Colonic mucosa (tissue), 4 donors: ENCODE data around the gene HIGD2B. TPM values are rescaled to one million over a fixed set of nuclear protein-coding genes. Genes with fewer than 3 reads are reported as not detected.
"Not testable (repeated sequence)": the region's sequence is repeated elsewhere in the genome, so short reads cannot be mapped to it uniquely, and the experiment has no call there.

ENCODE experiments used
- DNase-seq: peaks from one replicate; pipeline ENCODE4 v3.0.0-alpha.2; 2020
- H3K27ac ChIP-seq: fragments of 200-600 bp; one replicate; pipeline ENCODE4 v1.8.0; 2021
- H3K27me3 ChIP-seq: fragments of 200-600 bp; one replicate; pipeline ENCODE4 v1.8.0; 2021
- H3K36me3 ChIP-seq: fragments of 200-600 bp; one replicate; pipeline ENCODE4 v1.8.0; 2021
- H3K4me1 ChIP-seq: fragments of 200-600 bp; one replicate; pipeline ENCODE4 v1.8.0; 2021; ENCODE audit warnings: mild to moderate bottlenecking
- H3K4me3 ChIP-seq: fragments of 200-600 bp; one replicate; pipeline ENCODE4 v1.8.0; 2021
- H3K9ac ChIP-seq, 2 donors: one replicate each; pipeline ENCODE4 v1.7.0; 2013; ENCODE audit warnings: control low read depth in 2 of 2, low read depth in 2 of 2, low read length in 2 of 2
- H3K9me3 ChIP-seq: fragments of 200-600 bp; one replicate; pipeline ENCODE4 v1.8.0; 2021
- intact Hi-C: fragments of 100-400 bp; cut with DNase I; formaldehyde crosslinking; loops from one replicate; pipeline ENCODE4 v1.14.1; 2022
- total RNA-seq, 2 donors: library from RNA; stranded (reverse); fragmentation: NEBNext Ultra II Directional in 1 of 2; extraction: Animal tissue kit (Norgen Biotek cat#: 25700) in 1 of 2; gene quantifications; one replicate each; pipeline ENCODE4 v1.2.1, GENCODE V29; 2021
- TF ChIP-seq, protein P1 (sequence below): fragments of 200-600 bp; IDR thresholded peaks from one replicate; pipeline ENCODE4 v1.8.0; 2022; ENCODE audit warnings: antibody characterized with exemption, mild to moderate bottlenecking
- donor health status: healthy.
- donor health status: DM: no; HTN: no; CAD: no.
- donor health status: DM: no; HTN: no; CAD: no.

The HIGD2B gene
- total RNA-seq, 2 donors from 2014 or later = not detected

DNA sequence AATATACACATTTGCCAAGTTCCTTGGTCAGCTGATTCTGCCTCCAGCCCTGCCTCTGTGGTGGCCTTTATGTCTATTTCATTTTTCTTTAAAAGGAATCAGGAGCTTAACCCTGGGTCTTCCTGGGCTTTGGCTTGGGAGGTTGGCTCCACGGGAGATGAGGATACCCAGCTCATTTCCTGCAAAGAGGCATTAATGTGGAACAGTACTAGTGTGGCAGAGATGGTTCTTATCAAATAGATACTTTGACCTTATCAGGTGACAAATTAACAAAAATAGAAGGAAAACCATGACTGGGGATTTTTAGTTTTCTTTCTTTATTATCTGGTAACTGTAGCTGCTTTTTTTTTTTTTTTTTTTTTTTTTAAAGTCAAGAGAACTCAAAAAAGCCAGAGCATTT is 42.8 kb upstream of the HIGD2B start:
- DNase-seq = no peak
- intact Hi-C loops = loop anchor here (10.0 kb wide), 1 partner anchor 546 kb away; no protein-coding TSS in a partner anchor
- Histone ChIP-seq H3K9ac (no peak overlapping the region), H3K9me3 (no peaks in the 10 kb centered on the region), H3K4me1 (no peaks in the 10 kb centered on the region), H3K27me3 (no peaks in the 10 kb centered on the region), H3K4me3 (no peak overlapping the region), H3K27ac (no peak overlapping the region), H3K36me3 (no peaks in the 10 kb centered on the region)
- TF ChIP-seq, protein P1, sequence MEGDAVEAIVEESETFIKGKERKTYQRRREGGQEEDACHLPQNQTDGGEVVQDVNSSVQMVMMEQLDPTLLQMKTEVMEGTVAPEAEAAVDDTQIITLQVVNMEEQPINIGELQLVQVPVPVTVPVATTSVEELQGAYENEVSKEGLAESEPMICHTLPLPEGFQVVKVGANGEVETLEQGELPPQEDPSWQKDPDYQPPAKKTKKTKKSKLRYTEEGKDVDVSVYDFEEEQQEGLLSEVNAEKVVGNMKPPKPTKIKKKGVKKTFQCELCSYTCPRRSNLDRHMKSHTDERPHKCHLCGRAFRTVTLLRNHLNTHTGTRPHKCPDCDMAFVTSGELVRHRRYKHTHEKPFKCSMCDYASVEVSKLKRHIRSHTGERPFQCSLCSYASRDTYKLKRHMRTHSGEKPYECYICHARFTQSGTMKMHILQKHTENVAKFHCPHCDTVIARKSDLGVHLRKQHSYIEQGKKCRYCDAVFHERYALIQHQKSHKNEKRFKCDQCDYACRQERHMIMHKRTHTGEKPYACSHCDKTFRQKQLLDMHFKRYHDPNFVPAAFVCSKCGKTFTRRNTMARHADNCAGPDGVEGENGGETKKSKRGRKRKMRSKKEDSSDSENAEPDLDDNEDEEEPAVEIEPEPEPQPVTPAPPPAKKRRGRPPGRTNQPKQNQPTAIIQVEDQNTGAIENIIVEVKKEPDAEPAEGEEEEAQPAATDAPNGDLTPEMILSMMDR = no peak

DNA sequence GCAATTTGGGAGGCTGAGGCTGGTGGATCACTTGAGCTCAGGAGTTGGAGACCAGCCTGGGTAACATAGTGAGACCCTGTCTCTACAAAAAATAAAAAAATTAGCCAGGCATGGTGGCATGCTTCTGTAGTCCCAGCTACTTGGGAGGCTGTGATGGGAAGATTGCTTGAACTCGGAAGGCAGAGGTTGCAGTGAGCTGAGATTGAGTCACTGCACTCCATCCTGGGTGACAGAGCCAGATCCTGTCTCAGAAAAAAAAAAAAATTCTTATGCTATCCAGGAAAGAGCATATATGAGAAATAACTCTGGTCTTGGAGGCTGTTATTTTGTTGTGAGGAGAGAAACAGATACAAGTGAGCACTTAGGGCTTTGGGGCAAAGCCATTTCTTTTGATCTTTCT is 42.3 kb upstream of the HIGD2B start:
- not testable (repeated sequence) for H3K27me3 ChIP-seq, H3K36me3 ChIP-seq, H3K27ac ChIP-seq, H3K4me3 ChIP-seq, H3K4me1 ChIP-seq, DNase-seq, H3K9me3 ChIP-seq, H3K9ac ChIP-seq
- intact Hi-C loops = loop anchor here (10.0 kb wide), 1 partner anchor 547 kb away; no protein-coding TSS in a partner anchor

DNA sequence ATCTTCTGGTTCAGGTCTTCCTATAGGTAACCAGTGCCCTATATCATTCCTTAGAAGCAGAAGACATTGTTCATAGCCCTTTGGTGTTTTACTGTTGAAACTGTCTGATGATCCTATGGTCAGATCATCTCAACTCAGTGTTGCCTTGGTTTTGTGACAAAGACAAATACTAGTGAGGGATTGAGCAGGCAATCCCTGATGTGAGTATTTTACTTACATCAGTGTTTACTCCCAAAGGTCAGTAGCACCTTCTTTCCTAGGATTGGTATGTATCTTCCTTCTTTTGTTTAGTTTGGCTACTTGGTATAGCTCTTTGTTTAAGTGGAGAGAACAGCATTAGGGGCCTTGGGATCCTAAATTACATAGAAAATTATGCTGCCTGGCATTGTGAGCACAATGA is 41.2 kb upstream of the HIGD2B start:
- DNase-seq = no peak
- Histone ChIP-seq H3K27ac (no peak overlapping the region), H3K4me3 (no peak overlapping the region), H3K36me3 (no peaks in the 10 kb centered on the region), H3K9ac (no peak overlapping the region), H3K4me1 (no peaks in the 10 kb centered on the region), H3K27me3 (no peaks in the 10 kb centered on the region), H3K9me3 (no peaks in the 10 kb centered on the region)
- TF ChIP-seq, protein P1 = no peak
- intact Hi-C loops = loop anchor here (10.0 kb wide), 1 partner anchor 548 kb away; no protein-coding TSS in a partner anchor

DNA sequence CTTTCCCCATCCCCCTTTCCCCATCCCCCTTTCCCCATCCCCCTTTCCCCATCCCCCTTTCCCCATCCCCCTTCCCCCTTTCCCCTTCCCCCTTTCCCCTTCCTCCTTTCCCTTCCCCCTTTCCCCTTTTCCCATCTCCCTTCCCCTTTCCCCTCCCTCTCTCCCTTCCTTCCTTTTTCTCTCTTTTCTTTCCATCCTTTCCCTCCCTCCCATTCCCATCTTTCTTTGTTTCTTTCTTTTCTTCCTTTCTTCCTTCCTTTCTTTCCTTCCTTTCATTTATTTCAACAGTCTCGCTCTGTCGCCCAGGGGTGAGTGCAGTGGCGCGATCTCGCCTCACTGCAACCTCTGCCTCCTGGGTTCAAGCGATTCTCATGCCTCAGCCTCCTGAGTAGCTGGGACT is 39.9 kb upstream of the HIGD2B start:
- not testable (repeated sequence) for H3K36me3 ChIP-seq, H3K9ac ChIP-seq, H3K9me3 ChIP-seq, H3K4me1 ChIP-seq, DNase-seq, H3K4me3 ChIP-seq, H3K27ac ChIP-seq, H3K27me3 ChIP-seq
- intact Hi-C loops = loop anchor here (10.0 kb wide), 1 partner anchor 549 kb away; no protein-coding TSS in a partner anchor

DNA sequence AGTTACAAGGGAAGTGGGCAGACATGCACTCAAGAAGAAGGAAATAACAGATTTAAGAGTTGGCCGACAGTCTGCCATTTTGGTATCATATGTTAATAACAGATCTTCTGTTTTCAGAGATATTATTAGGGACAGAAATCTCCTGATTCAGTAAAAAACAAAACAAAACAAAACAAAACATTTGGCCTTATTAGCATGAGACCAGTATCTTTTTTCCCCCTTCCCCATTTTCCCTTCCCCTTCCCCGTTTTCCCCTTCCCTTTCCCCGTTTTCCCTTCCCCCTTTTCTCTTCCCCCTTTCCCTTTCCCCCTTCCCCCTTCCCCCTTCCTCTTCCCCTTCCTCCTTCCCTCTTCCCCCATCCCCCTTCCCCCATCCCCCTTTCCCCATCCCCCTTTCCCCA is 39.5 kb upstream of the HIGD2B start:
- H3K27me3 ChIP-seq = no peaks in the 10 kb centered on the region
- no peak overlapping the region for H3K9ac ChIP-seq
- TF ChIP-seq, protein P1 = no peak
- no peak overlapping the region for H3K4me3 ChIP-seq
- intact Hi-C loops = loop anchor here (10.0 kb wide), 1 partner anchor 549 kb away; no protein-coding TSS in a partner anchor
- H3K27ac ChIP-seq = no peak overlapping the region
- no peaks in the 10 kb centered on the region for H3K4me1 ChIP-seq
- no peaks in the 10 kb centered on the region for H3K36me3 ChIP-seq
- DNase-seq = no peak
- no peaks in the 10 kb centered on the region for H3K9me3 ChIP-seq

DNA sequence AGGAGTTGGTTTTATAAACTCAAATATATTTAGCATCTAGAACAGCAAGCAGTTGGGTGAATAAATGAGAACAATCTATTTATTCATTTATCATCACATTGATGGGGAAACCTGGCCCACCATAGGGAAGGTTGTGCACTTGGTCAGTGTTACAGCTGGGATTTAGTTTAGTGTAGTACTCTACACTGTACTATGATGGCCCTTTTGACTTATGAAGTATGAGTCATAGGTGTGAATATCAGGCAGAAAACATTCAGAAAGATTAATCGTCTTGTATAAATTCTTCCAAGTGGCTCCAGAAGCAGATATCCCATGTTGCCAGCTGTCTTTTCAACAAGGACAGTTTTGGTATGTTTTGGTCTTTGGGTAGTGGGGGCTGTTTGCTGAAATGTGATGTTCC is 38.0 kb upstream of the HIGD2B start:
- Histone ChIP-seq H3K27me3 (no peaks in the 10 kb centered on the region), H3K27ac (no peak overlapping the region), H3K4me3 (no peak overlapping the region), H3K9me3 (no peaks in the 10 kb centered on the region), H3K4me1 (no peaks in the 10 kb centered on the region), H3K9ac (no peak overlapping the region), H3K36me3 (no peaks in the 10 kb centered on the region)
- intact Hi-C loops = loop anchor here (10.0 kb wide), 1 partner anchor 551 kb away; no protein-coding TSS in a partner anchor
- no peak for DNase-seq
- TF ChIP-seq, protein P1 = no peak
